Vagina (tissue), 2 donors: ENCODE results near the gene WNT7B. TPM values are rescaled to one million over a fixed set of nuclear protein-coding genes. Genes with fewer than 3 reads are reported as not detected.

Experiments used
- DNase-seq, 2 donors: peaks; one replicate each; pipeline ENCODE4 v3.0.0-alpha.2; 2017; ENCODE audit errors: extremely low spot score in 2 of 2
- H3K27ac ChIP-seq: fragments of 200-600 bp; sonication (generic); one replicate; pipeline ENCODE4 v1.5.1; 2019
- H3K27me3 ChIP-seq: fragments of 200-600 bp; sonication (generic); one replicate; pipeline ENCODE4 v1.5.1; 2019
- H3K36me3 ChIP-seq, 2 donors: fragments of 200-600 bp; sonication (generic); one replicate each; pipeline ENCODE4 v1.5.1; 2017 to 2019
- H3K4me1 ChIP-seq: fragments of 200-600 bp; sonication (generic); one replicate; pipeline ENCODE4 v1.5.1; 2019
- H3K4me3 ChIP-seq, 2 donors: fragments of 200-600 bp; sonication (generic); 1 replicate in 1 of 2; 2 replicates in 1 of 2; pipeline ENCODE4 v1.5.1; 2016 to 2019
- H3K9me3 ChIP-seq: fragments of 200-600 bp; sonication (generic); one replicate; pipeline ENCODE4 v1.5.1; 2019
- CTCF ChIP-seq, 3 experiments: fragments of 450-650 bp in 2 of 3; fragments of 200-600 bp in 1 of 3; sonication (generic) in 1 of 3; IDR thresholded peaks; one replicate each; pipeline ENCODE4 v1.5.1; 2017 to 2019; ENCODE audit warnings: antibody characterized with exemption in 3 of 3, mild to moderate bottlenecking in 2 of 3, moderate library complexity in 2 of 3
- POLR2A ChIP-seq, 2 donors: fragments of 450-650 bp; IDR thresholded peaks; one replicate each; pipeline ENCODE4 v1.6.1; 2017; ENCODE audit warnings: antibody characterized with exemption in 2 of 2, mild to moderate bottlenecking in 2 of 2, moderate library complexity in 2 of 2
- POLR2AphosphoS5 ChIP-seq, 2 donors: sonication (generic); formaldehyde crosslinking; IDR thresholded peaks; one replicate each; pipeline ENCODE4 v1.9.0; 2017; ENCODE audit warnings: antibody characterized with exemption in 2 of 2, mild to moderate bottlenecking in 2 of 2, low read depth in 1 of 2; ENCODE audit not compliant: insufficient read depth in 1 of 2
- intact Hi-C: fragments of 100-400 bp; cut with DNase I; formaldehyde crosslinking; loops from one replicate; pipeline ENCODE4 v1.15.1; 2023
- total RNA-seq: library from RNA; depleted of rRNA; stranded (reverse); fragments of >200 nt; gene quantifications from one replicate; pipeline ENCODE4 v1.2.3, GENCODE V29; 2016

Gene WNT7B
- total RNA-seq, 1 donor from 2014 or later = 7.1 TPM

GRCh38 chr22:45957826-45958225 is 19.1 kb downstream of the WNT7B start:
- intact Hi-C loops = no loop called here
- H3K27me3 ChIP-seq = no peaks in the 10 kb centered on the region
- no peaks in the 10 kb centered on the region for H3K4me1 ChIP-seq
- no peak for DNase-seq
- H3K4me3 ChIP-seq = no peak overlapping the region
- no peak overlapping the region for H3K27ac ChIP-seq
- TF ChIP-seq POLR2A (IDR thresholded peaks at IDR 0.05) (no peak), POLR2AphosphoS5 (IDR thresholded peaks at IDR 0.05; ENCODE audit: insufficient read depth in 1 of 2, low read depth in 1 of 2) (no peak), CTCF (IDR thresholded peaks at IDR 0.05) (no peak)
- H3K36me3 ChIP-seq = no peaks in the 10 kb centered on the region
- no peaks in the 10 kb centered on the region for H3K9me3 ChIP-seq

- Histone ChIP-seq H3K4me3 (no peak overlapping the region), H3K27ac (no peak overlapping the region), H3K9me3 (no peaks in the 10 kb centered on the region), H3K4me1 (no peaks in the 10 kb centered on the region), H3K36me3 (no peaks in the 10 kb centered on the region), H3K27me3 (no peaks in the 10 kb centered on the region)
- DNase-seq = no peak
- no peak for TF ChIP-seq POLR2A (IDR thresholded peaks at IDR 0.05)
- no peak for TF ChIP-seq POLR2AphosphoS5 (IDR thresholded peaks at IDR 0.05; ENCODE audit: insufficient read depth in 1 of 2, low read depth in 1 of 2)
- no peak for TF ChIP-seq CTCF (IDR thresholded peaks at IDR 0.05)
- intact Hi-C loops = no loop called here
Measured at GRCh38 chr22:45953178-45953577, 23.8 kb downstream of the WNT7B start.

- no peak overlapping the region for H3K27ac ChIP-seq
- no peaks in the 10 kb centered on the region for H3K36me3 ChIP-seq
- no peak for DNase-seq
- no peak for TF ChIP-seq POLR2A (IDR thresholded peaks at IDR 0.05)
- no peaks in the 10 kb centered on the region for H3K9me3 ChIP-seq
- intact Hi-C loops = no loop called here
- H3K4me1 ChIP-seq = no peaks in the 10 kb centered on the region
- no peak overlapping the region for H3K4me3 ChIP-seq
- no peaks in the 10 kb centered on the region for H3K27me3 ChIP-seq
Measured at GRCh38 chr22:45952553-45952952, 24.4 kb downstream of the WNT7B start.

GRCh38 chr22:45952151-45952550 is 24.8 kb downstream of the WNT7B start:
- Histone ChIP-seq H3K9me3 (no peaks in the 10 kb centered on the region), H3K36me3 (no peaks in the 10 kb centered on the region), H3K27ac (no peak overlapping the region), H3K27me3 (no peaks in the 10 kb centered on the region), H3K4me1 (no peaks in the 10 kb centered on the region), H3K4me3 (no peak overlapping the region)
- intact Hi-C loops = no loop called here
- TF ChIP-seq POLR2AphosphoS5 (IDR thresholded peaks at IDR 0.05; ENCODE audit: insufficient read depth in 1 of 2, low read depth in 1 of 2) = no peak
- TF ChIP-seq POLR2A (IDR thresholded peaks at IDR 0.05) = no peak
- TF ChIP-seq CTCF (IDR thresholded peaks at IDR 0.05) = no peak
- DNase-seq = no peak

GRCh38 chr22:45949891-45950290 is 27.1 kb downstream of the WNT7B start:
- H3K27me3 ChIP-seq = no peaks in the 10 kb centered on the region
- intact Hi-C loops = no loop called here
- no peaks in the 10 kb centered on the region for H3K36me3 ChIP-seq

More at GRCh38 chr22:45949891-45950290, 27.1 kb downstream of the WNT7B start:
- Histone ChIP-seq H3K4me1 (no peaks in the 10 kb centered on the region), H3K27ac (no peak overlapping the region), H3K9me3 (no peaks in the 10 kb centered on the region), H3K4me3 (no peak overlapping the region)
- TF ChIP-seq CTCF (IDR thresholded peaks at IDR 0.05) (no peak), POLR2A (IDR thresholded peaks at IDR 0.05) (no peak), POLR2AphosphoS5 (IDR thresholded peaks at IDR 0.05; ENCODE audit: insufficient read depth in 1 of 2, low read depth in 1 of 2) (no peak)
- DNase-seq = no peak
